ENCODE data around the gene INPP4B.

DNA sequence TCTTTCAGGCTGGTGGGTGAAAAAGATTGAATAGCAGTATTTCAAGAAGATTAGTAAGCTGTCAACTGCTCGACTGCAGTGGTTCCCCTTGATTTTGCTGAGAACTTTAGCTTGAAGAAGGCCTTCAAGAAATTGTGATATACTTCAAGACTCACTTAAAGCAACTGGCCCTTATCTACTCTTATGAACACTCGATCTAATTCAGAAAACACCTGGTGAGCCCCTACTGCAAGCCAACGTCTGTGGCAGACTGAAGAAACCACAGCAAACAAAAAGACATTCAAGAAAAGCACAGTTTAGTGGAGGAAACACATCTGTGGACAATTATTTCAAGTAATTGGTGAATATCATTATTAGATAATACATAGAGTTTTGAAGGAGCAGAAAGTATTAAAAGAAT, 119.0 kb downstream of the INPP4B start:
- no peak for TF ChIP-seq CTCF (IDR thresholded peaks at IDR 0.05; ENCODE audit: low read depth, low read length)
- no peak for TF ChIP-seq EZH2phosphoT487 (IDR thresholded peaks at IDR 0.05; ENCODE audit: low read depth)
